Measurements from ENCODE around the gene HIF1A. TPM values are rescaled to one million over a fixed set of nuclear protein-coding genes. Genes with fewer than 3 reads are reported as not detected.

Gene HIF1A
- total and polyA plus RNA-seq, 2 of the 13 experiments (the other 11 are each of a cell fraction or from before 2014, with no cell fraction given): 41.0 to 126 TPM

DNA sequence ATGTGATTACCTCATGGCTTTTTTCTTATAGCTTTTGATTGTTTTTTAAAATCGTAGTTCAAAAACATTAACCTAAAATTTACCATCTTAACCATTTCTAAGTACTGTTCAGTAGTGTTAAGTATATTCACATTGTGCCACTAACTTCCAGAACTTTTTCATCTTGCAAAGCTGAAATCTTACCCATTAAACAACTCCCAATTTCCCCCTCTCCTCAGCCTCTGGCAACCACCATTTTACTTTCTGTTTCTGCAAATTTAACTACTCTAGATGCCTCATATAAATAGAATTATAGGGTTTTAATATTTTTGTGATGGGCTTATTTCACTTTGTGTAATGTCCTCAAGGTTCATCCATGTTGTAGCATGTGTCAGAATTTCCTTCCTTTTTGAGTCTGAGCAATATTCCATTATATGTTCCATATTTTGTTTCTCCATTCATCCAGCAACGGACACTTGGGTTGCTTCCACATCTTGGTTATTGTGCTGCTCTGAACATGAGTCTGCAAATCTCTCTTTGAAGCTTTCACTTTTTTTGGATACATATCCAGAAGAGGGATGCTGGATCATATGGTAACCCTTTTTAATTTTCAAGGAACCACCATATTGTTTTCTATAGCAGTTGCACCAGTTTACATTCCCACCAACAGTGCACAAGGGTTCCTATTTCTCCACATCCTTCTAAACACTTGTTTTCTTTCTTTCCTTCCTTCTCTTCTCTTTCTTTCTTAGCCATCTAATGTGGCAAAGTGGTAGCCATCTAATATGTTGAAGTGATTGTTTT is 5.0 kb downstream of the HIF1A start (continued):
- TF ChIP-seq, protein P1, sequence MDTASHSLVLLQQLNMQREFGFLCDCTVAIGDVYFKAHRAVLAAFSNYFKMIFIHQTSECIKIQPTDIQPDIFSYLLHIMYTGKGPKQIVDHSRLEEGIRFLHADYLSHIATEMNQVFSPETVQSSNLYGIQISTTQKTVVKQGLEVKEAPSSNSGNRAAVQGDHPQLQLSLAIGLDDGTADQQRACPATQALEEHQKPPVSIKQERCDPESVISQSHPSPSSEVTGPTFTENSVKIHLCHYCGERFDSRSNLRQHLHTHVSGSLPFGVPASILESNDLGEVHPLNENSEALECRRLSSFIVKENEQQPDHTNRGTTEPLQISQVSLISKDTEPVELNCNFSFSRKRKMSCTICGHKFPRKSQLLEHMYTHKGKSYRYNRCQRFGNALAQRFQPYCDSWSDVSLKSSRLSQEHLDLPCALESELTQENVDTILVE (CRISPR knock-in tag; IDR thresholded peaks at IDR 0.05): no peak
- TF ChIP-seq ZNF629 (CRISPR knock-in tag; conservative IDR thresholded peaks at IDR 0.05) (no peak), RBFOX2 (IDR thresholded peaks at IDR 0.05; ENCODE audit: low read depth, low read length) (0 out of 2 replicates have a peak, but pooled peaks have one; percentile 16)
- TF ChIP-seq, protein P2, sequence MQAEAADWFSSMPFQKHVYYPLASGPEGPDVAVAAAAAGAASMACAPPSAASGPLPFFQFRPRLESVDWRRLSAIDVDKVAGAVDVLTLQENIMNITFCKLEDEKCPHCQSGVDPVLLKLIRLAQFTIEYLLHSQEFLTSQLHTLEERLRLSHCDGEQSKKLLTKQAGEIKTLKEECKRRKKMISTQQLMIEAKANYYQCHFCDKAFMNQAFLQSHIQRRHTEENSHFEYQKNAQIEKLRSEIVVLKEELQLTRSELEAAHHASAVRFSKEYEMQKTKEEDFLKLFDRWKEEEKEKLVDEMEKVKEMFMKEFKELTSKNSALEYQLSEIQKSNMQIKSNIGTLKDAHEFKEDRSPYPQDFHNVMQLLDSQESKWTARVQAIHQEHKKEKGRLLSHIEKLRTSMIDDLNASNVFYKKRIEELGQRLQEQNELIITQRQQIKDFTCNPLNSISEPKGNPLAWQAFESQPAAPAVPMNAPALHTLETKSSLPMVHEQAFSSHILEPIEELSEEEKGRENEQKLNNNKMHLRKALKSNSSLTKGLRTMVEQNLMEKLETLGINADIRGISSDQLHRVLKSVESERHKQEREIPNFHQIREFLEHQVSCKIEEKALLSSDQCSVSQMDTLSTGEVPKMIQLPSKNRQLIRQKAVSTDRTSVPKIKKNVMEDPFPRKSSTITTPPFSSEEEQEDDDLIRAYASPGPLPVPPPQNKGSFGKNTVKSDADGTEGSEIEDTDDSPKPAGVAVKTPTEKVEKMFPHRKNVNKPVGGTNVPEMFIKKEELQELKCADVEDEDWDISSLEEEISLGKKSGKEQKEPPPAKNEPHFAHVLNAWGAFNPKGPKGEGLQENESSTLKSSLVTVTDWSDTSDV (CRISPR knock-in tag; IDR thresholded peaks at IDR 0.05): no peak

DNA sequence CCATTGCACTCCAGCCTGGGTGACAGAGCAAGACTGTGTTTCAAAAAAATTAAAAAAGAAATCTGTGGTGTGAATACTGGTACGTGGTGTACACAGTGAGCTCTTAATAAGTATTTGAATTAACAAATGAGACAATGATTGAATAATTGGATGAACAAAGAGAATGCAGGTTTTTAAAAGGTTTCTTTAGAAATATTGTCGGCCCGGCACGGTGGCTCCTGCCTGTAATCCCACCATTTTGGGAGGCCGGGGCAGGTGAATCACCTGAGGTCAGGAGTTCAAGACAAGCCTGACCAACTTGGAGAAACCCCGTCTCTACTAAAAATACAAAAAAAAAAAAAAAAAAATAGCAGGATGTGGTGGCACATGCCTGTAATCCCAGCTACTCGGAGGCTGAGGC is 6.6 kb downstream of the HIF1A start:
- in situ Hi-C loops (cut with HindIII; ENCODE audit: extremely low pct_ligation_motif_present, low pct_unique_long_range_greater_than_20kb): no loop called here
- no peak overlapping the region for H3K4me2 ChIP-seq (ENCODE audit: low read depth, low read length)
- H3K4me1 ChIP-seq (ENCODE audit: insufficient read depth, low read length): peaks cover 81% of the 10 kb centered on the region
- no peaks in the 10 kb centered on the region for H3K9me3 ChIP-seq (ENCODE audit: low read length)
- ATAC-seq: no peak
- FAIRE-seq: no peak
- 91% methylated on average over 7 of the region's 7 CpGs for WGBS (ENCODE audit: low lambda C conversion rate)
- BruUV-seq (replicated peaks): no TSS peak
- H3K36me3 ChIP-seq (replicated peaks in 1 of 2; ENCODE audit: control insufficient read depth in 1 of 2, insufficient read depth in 2 of 2, low read length in 2 of 2): no peaks in the 10 kb centered on the region
- CTCF ChIA-PET (ENCODE audit: low intra/inter-chr PET ratio, low total read pairs): no interaction called here
- no peaks in the 10 kb centered on the region for H3K27me3 ChIP-seq (ENCODE audit: control insufficient read depth in 1 of 2, insufficient read depth in 2 of 2, low read length in 2 of 2)
- no peak for TF ChIP-seq CHCHD3 (CRISPR knock-in tag; IDR thresholded peaks at IDR 0.05)
- TF ChIP-seq, protein P3, sequence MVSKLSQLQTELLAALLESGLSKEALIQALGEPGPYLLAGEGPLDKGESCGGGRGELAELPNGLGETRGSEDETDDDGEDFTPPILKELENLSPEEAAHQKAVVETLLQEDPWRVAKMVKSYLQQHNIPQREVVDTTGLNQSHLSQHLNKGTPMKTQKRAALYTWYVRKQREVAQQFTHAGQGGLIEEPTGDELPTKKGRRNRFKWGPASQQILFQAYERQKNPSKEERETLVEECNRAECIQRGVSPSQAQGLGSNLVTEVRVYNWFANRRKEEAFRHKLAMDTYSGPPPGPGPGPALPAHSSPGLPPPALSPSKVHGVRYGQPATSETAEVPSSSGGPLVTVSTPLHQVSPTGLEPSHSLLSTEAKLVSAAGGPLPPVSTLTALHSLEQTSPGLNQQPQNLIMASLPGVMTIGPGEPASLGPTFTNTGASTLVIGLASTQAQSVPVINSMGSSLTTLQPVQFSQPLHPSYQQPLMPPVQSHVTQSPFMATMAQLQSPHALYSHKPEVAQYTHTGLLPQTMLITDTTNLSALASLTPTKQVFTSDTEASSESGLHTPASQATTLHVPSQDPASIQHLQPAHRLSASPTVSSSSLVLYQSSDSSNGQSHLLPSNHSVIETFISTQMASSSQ (IDR thresholded peaks at IDR 0.05; ENCODE audit: low read depth): no peak
- TF ChIP-seq, protein P3 (CRISPR knock-in tag; IDR thresholded peaks at IDR 0.05; ENCODE audit: borderline replicate concordance): no peak
- TF ChIP-seq, protein P4, sequence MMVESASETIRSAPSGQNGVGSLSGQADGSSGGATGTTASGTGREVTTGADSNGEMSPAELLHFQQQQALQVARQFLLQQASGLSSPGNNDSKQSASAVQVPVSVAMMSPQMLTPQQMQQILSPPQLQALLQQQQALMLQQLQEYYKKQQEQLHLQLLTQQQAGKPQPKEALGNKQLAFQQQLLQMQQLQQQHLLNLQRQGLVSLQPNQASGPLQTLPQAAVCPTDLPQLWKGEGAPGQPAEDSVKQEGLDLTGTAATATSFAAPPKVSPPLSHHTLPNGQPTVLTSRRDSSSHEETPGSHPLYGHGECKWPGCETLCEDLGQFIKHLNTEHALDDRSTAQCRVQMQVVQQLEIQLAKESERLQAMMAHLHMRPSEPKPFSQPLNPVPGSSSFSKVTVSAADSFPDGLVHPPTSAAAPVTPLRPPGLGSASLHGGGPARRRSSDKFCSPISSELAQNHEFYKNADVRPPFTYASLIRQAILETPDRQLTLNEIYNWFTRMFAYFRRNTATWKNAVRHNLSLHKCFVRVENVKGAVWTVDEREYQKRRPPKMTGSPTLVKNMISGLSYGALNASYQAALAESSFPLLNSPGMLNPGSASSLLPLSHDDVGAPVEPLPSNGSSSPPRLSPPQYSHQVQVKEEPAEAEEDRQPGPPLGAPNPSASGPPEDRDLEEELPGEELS (CRISPR knock-in tag; IDR thresholded peaks at IDR 0.05): no peak
- peaks cover 97% of the 10 kb centered on the region for H3K79me2 ChIP-seq (ENCODE audit: insufficient read depth, low read length)
- no peak overlapping the region for H3K4me3 ChIP-seq (replicated peaks in 1 of 3; ENCODE audit: insufficient read depth in 1 of 3, low read depth in 2 of 3, low read length in 3 of 3)
- H3K9ac ChIP-seq (ENCODE audit: insufficient read depth, low read depth, low read length): no peak overlapping the region
- no peak overlapping the region for H3K27ac ChIP-seq (ENCODE audit: extremely low read length, insufficient read depth, low read length)
- no peak overlapping the region for H2AFZ ChIP-seq (ENCODE audit: low read length)
- POLR2A ChIA-PET: no interaction called here
- peaks cover 92% of the 10 kb centered on the region for H4K20me1 ChIP-seq (ENCODE audit: insufficient read depth, low read length)
- intact Hi-C loops (cut with micrococcal nuclease; ENCODE audit: unreplicated experiment): no loop called here
- no peak for DNase-seq (ENCODE audit: low spot score)

Data from HepG2 (cell line).